Measurements from ENCODE around the gene PRAMEF12. TPM values are rescaled to one million over a fixed set of nuclear protein-coding genes. Genes with fewer than 3 reads are reported as not detected.

PRAMEF12 gene
- polyA plus RNA-seq, 1 of the 3 experiments (the other 2 are of a cell fraction): not detected

DNA sequence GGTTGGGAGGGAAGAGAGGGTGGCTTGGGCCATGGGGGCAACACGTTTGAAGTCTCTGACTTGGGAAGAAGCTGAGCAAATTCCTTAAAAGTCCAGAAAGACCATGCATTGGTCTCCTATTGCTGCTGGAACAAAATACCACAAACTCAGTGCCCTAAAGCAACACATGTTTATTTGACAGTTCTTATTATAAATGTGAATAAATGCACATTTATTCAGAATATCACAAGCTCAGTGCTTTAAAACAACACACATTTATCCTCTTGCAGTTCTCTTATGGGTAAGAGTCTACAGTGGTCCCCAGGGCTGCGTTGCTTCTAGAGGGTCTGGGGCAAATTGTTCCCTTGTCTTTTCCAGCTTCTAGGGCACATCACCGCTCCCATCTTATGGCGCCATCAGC is 10.1 kb upstream of the PRAMEF12 start (continued):
- TF ChIP-seq, protein P1, sequence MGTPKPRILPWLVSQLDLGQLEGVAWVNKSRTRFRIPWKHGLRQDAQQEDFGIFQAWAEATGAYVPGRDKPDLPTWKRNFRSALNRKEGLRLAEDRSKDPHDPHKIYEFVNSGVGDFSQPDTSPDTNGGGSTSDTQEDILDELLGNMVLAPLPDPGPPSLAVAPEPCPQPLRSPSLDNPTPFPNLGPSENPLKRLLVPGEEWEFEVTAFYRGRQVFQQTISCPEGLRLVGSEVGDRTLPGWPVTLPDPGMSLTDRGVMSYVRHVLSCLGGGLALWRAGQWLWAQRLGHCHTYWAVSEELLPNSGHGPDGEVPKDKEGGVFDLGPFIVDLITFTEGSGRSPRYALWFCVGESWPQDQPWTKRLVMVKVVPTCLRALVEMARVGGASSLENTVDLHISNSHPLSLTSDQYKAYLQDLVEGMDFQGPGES (IDR thresholded peaks at IDR 0.05; ENCODE audit: low read depth, low read length): no peak
- no peak for TF ChIP-seq EP300 (IDR thresholded peaks at IDR 0.05; ENCODE audit: borderline replicate concordance in 1 of 2, low read depth in 1 of 2, low read length in 1 of 2)

DNA sequence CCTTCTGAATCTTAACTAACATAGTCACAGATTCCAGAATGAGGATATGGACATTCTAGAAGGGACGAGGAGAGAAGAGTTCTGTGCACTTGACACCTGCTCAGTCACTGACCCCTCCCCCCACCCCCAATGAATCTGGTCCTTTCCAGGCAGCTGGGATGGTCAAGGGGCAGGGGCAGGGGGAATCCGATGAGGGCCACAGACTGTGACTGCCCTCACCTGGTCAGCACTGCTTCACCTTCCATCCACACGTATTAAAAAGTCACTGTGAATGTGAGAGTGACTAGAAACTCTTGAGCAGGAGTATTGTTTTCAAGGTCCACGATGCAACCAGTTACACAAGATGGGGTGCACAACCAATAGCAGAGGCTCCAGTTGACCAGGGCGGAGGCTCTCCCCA is 9.5 kb upstream of the PRAMEF12 start:
- H3K4me1 ChIP-seq (ENCODE audit: control insufficient read depth in 1 of 2, insufficient read depth in 2 of 2, low read depth in 1 of 2, low read length in 1 of 2): no peaks in the 10 kb centered on the region
- DNase-seq: no peak
- H3F3A ChIP-seq (replicated peaks; ENCODE audit: insufficient read depth): no peaks in the 10 kb centered on the region
- H3K36me3 ChIP-seq (replicated peaks in 1 of 2; ENCODE audit: control insufficient read depth in 1 of 2, insufficient read depth in 2 of 2, low read length in 1 of 2): no peaks in the 10 kb centered on the region
- 1% methylated on average over 5 of the region's 5 CpGs for WGBS (ENCODE audit: low lambda C conversion rate)
- no peaks in the 10 kb centered on the region for H4K20me1 ChIP-seq (ENCODE audit: insufficient read depth)
- H3K4me3 ChIP-seq (ENCODE audit: low read depth in 2 of 2, low read length in 1 of 2): no peak overlapping the region
- no peak overlapping the region for H3K4me2 ChIP-seq
- no peaks in the 10 kb centered on the region for H3K9me2 ChIP-seq
- CTCF ChIA-PET: no interaction called here
- H3K9me3 ChIP-seq: no peaks in the 10 kb centered on the region
- no peak overlapping the region for H3K27ac ChIP-seq (ENCODE audit: low read depth in 2 of 2, low read length in 1 of 2)
- H3K79me2 ChIP-seq (ENCODE audit: insufficient read depth): no peaks in the 10 kb centered on the region
- TF ChIP-seq SMC3 (IDR thresholded peaks at IDR 0.05; ENCODE audit: low read depth, low read length): no peak
- TF ChIP-seq FOXJ3 (CRISPR knock-in tag; IDR thresholded peaks at IDR 0.05): no peak
- TF ChIP-seq YY1 (IDR thresholded peaks at IDR 0.05; ENCODE audit: low read depth): no peak
- TF ChIP-seq, protein P2, sequence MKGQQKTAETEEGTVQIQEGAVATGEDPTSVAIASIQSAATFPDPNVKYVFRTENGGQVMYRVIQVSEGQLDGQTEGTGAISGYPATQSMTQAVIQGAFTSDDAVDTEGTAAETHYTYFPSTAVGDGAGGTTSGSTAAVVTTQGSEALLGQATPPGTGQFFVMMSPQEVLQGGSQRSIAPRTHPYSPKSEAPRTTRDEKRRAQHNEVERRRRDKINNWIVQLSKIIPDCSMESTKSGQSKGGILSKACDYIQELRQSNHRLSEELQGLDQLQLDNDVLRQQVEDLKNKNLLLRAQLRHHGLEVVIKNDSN (IDR thresholded peaks at IDR 0.05; ENCODE audit: borderline replicate concordance, low read depth): no peak
- TF ChIP-seq FOSL2 (IDR thresholded peaks at IDR 0.05; ENCODE audit: borderline replicate concordance, low read depth): no peak
- no peak for TF ChIP-seq JUND (IDR thresholded peaks at IDR 0.05)
- TF ChIP-seq, protein P3, sequence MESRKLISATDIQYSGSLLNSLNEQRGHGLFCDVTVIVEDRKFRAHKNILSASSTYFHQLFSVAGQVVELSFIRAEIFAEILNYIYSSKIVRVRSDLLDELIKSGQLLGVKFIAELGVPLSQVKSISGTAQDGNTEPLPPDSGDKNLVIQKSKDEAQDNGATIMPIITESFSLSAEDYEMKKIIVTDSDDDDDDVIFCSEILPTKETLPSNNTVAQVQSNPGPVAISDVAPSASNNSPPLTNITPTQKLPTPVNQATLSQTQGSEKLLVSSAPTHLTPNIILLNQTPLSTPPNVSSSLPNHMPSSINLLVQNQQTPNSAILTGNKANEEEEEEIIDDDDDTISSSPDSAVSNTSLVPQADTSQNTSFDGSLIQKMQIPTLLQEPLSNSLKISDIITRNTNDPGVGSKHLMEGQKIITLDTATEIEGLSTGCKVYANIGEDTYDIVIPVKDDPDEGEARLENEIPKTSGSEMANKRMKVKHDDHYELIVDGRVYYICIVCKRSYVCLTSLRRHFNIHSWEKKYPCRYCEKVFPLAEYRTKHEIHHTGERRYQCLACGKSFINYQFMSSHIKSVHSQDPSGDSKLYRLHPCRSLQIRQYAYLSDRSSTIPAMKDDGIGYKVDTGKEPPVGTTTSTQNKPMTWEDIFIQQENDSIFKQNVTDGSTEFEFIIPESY (IDR thresholded peaks at IDR 0.05; ENCODE audit: borderline replicate concordance, low read depth): no peak
- TF ChIP-seq MEF2A (IDR thresholded peaks at IDR 0.05; ENCODE audit: borderline replicate concordance, low read depth): no peak
- no peak for TF ChIP-seq ELF1 (IDR thresholded peaks at IDR 0.05)
- no peak for TF ChIP-seq SIN3A (IDR thresholded peaks at IDR 0.05; ENCODE audit: borderline replicate concordance, low read depth, low read length)
- TF ChIP-seq TEAD4 (IDR thresholded peaks at IDR 0.05; ENCODE audit: borderline replicate concordance, insufficient read depth): no peak
- no peak for TF ChIP-seq NRF1 (IDR thresholded peaks at IDR 0.05; ENCODE audit: low read depth, low read length)
- no peak for TF ChIP-seq RXRA (IDR thresholded peaks at IDR 0.05; ENCODE audit: borderline replicate concordance, low read depth)
- TF ChIP-seq, protein P4, sequence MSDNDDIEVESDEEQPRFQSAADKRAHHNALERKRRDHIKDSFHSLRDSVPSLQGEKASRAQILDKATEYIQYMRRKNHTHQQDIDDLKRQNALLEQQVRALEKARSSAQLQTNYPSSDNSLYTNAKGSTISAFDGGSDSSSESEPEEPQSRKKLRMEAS (IDR thresholded peaks at IDR 0.05; ENCODE audit: low read depth): no peak
- TF ChIP-seq NFIC (IDR thresholded peaks at IDR 0.05; ENCODE audit: borderline replicate concordance): no peak
- TF ChIP-seq, protein P1 (IDR thresholded peaks at IDR 0.05; ENCODE audit: low read depth, low read length): no peak
- TF ChIP-seq POLR2AphosphoS5 (IDR thresholded peaks at IDR 0.05; ENCODE audit: low read depth, low read length): no peak
- TF ChIP-seq, protein P5, sequence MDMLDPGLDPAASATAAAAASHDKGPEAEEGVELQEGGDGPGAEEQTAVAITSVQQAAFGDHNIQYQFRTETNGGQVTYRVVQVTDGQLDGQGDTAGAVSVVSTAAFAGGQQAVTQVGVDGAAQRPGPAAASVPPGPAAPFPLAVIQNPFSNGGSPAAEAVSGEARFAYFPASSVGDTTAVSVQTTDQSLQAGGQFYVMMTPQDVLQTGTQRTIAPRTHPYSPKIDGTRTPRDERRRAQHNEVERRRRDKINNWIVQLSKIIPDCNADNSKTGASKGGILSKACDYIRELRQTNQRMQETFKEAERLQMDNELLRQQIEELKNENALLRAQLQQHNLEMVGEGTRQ (IDR thresholded peaks at IDR 0.05; ENCODE audit: borderline replicate concordance, low read depth, low read length): no peak
- TF ChIP-seq, protein P6, sequence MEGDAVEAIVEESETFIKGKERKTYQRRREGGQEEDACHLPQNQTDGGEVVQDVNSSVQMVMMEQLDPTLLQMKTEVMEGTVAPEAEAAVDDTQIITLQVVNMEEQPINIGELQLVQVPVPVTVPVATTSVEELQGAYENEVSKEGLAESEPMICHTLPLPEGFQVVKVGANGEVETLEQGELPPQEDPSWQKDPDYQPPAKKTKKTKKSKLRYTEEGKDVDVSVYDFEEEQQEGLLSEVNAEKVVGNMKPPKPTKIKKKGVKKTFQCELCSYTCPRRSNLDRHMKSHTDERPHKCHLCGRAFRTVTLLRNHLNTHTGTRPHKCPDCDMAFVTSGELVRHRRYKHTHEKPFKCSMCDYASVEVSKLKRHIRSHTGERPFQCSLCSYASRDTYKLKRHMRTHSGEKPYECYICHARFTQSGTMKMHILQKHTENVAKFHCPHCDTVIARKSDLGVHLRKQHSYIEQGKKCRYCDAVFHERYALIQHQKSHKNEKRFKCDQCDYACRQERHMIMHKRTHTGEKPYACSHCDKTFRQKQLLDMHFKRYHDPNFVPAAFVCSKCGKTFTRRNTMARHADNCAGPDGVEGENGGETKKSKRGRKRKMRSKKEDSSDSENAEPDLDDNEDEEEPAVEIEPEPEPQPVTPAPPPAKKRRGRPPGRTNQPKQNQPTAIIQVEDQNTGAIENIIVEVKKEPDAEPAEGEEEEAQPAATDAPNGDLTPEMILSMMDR (IDR thresholded peaks at IDR 0.05): no peak
- H3K27me3 ChIP-seq (ENCODE audit: insufficient read depth): no peaks in the 10 kb centered on the region; the same call in 1 of the 2 replicates
- no peak overlapping the region for H2AFZ ChIP-seq (ENCODE audit: low read depth)
- H3K9ac ChIP-seq: no peak overlapping the region
- POLR2A ChIA-PET: no interaction called here

Measured in SK-N-SH (cell line).